22Rv1 (cell line): Measurements from ENCODE around the gene TLNRD1.

Experiments used
- ZFX ChIP-seq: fragments of 450-650 bp; IDR thresholded peaks from 2 replicates; pipeline ENCODE4 v1.6.1; 2017; ENCODE audit warnings: antibody characterized with exemption, borderline replicate concordance
- TF ChIP-seq, protein P1 (sequence below): fragments of 450-650 bp; IDR thresholded peaks from 2 replicates; pipeline ENCODE4 v1.5.1; 2017; ENCODE audit warnings: mild to moderate bottlenecking

DNA sequence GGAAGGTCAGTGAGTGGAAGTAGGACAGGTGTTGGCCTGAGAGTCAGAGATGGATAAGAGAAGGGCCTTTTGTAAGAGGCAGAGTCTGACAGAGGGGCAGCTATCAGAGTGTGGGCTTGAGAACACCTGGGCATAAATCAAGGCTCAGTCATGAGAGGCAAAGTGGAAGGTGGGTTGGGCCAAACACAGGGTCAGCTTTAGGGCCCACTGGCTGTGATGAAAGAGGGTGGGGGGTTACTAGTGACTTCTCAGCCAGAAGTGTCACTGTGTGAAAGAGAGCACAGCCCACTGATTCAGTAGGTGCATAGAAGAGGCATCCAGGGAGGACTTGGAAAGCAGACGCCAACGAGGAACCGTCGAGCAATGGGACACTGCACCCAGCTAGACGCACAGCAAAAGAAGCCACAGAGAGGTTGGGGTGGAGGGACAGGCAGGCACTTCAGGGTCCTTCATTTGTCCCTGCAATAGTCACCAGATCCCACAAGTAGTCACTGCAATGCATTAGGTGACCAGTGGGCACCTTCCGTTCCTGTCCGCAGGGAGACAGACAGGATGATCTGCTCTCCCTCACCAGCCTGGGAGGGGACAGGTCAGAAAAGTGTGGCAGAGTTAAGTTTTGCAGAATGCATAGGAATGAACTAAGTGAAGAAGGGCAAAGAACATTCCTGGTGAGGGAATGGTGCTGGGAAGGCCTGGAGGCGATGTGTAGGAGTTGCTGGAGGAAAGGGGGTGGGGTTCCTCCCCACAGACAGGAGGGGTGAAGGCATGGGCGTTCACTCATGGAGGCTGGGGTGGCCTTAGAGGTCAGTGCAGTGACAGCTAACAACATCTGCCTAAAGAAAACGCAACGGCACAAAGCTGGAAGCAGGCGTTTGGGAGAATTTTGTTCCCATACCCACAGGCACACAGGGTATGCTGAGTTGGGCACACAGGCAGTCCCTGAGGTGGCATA is 47.4 kb upstream of the TLNRD1 start:
- TF ChIP-seq, protein P1, sequence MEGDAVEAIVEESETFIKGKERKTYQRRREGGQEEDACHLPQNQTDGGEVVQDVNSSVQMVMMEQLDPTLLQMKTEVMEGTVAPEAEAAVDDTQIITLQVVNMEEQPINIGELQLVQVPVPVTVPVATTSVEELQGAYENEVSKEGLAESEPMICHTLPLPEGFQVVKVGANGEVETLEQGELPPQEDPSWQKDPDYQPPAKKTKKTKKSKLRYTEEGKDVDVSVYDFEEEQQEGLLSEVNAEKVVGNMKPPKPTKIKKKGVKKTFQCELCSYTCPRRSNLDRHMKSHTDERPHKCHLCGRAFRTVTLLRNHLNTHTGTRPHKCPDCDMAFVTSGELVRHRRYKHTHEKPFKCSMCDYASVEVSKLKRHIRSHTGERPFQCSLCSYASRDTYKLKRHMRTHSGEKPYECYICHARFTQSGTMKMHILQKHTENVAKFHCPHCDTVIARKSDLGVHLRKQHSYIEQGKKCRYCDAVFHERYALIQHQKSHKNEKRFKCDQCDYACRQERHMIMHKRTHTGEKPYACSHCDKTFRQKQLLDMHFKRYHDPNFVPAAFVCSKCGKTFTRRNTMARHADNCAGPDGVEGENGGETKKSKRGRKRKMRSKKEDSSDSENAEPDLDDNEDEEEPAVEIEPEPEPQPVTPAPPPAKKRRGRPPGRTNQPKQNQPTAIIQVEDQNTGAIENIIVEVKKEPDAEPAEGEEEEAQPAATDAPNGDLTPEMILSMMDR: no peak
- TF ChIP-seq ZFX: no peak
